Cardiac fibroblast (primary cell): ENCODE data around the gene NR2F1-AS1.
A peak's percentile ranks its signal among the peaks of the same experiment; 100 is the strongest.

Experiments used
- DNase-seq, 2 donors: peaks; one replicate each; pipeline versions ENCODE4 v3.0.0 to v3.0.0-alpha.2; 2010; ENCODE audit warnings: low read depth in 2 of 2
- H3K4me3 ChIP-seq, 2 donors: replicated peaks in 1 of 2; 1 replicate in 1 of 2; 2 replicates in 1 of 2; pipeline ENCODE4 v1.5.1; 2011; ENCODE audit warnings: low read depth in 2 of 2, low read length in 2 of 2, mild to moderate bottlenecking in 2 of 2, moderate library complexity in 1 of 2
- CTCF ChIP-seq: IDR thresholded peaks from one replicate; pipeline ENCODE4 v1.5.1; 2011; ENCODE audit warnings: low read depth, mild to moderate bottlenecking, low read length, inconsistent platforms

The NR2F1-AS1 gene

GRCh38 chr5:93381057-93381456, 200.0 kb downstream of the NR2F1-AS1 start:
- peak in 1 of 2 donors; percentile 46 for DNase-seq

GRCh38 chr5:93378073-93378472, 202.9 kb downstream of the NR2F1-AS1 start:
- H3K4me3 ChIP-seq = no peak overlapping the region
- DNase-seq = peak; percentile 31 to 75
- TF ChIP-seq CTCF = no peak

More at GRCh38 chr5:93381057-93381456, 200.0 kb downstream of the NR2F1-AS1 start:
- H3K4me3 ChIP-seq = no peak overlapping the region
- no peak for TF ChIP-seq CTCF

GRCh38 chr5:93371893-93372292, 209.1 kb downstream of the NR2F1-AS1 start:
- H3K4me3 ChIP-seq = no peak overlapping the region
- no peak for TF ChIP-seq CTCF
- no peak for DNase-seq

GRCh38 chr5:93364378-93364777, 216.6 kb downstream of the NR2F1-AS1 start:
- DNase-seq = no peak
- no peak for TF ChIP-seq CTCF
- H3K4me3 ChIP-seq = no peak overlapping the region

GRCh38 chr5:93360436-93361088, 220.5 kb downstream of the NR2F1-AS1 start:
- no peak for TF ChIP-seq CTCF
- peak in 1 of 2 donors; percentile 44 for DNase-seq
- no peak overlapping the region for H3K4me3 ChIP-seq

- peak overlapping the region in 1 of 2 donors; percentile 25 for H3K4me3 ChIP-seq
- no peak for DNase-seq
- TF ChIP-seq CTCF = no peak
These were observed 221.1 kb downstream of the NR2F1-AS1 start for GRCh38 chr5:93359960-93360305.
